Activated T-cell treated with anti-CD3 and anti-CD28 coated beads for 24 hours (primary cell): ENCODE data around the gene LRRC58.
"Not testable (repeated sequence)": the region's sequence is repeated elsewhere in the genome, so short reads cannot be mapped to it uniquely, and the experiment has no call there.

Source experiments
- DNase-seq: peaks from one replicate; pipeline ENCODE4 v3.0.0-alpha.2; 2020; ENCODE audit warnings: low read depth

LRRC58 gene

DNA sequence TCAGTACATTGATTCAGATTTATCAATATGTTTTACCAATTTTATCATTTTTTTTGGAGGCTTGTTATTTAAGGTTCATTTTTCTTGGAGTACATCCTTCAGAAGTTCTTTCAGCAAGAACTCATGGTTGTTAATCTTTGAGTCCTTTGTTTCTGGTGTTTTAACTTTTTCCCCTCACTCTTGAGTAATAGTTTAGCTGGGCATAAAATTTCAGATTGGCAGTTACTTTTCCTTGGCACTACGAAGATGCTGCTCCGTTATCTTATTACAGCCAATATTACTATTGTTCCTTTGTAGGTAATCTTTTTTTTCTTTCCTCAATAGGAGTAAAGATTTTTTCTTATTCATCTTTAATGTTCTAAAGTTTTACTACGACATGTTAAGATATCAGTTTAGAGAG, 9.8 kb downstream of the LRRC58 start:
- DNase-seq, result no peak

DNA sequence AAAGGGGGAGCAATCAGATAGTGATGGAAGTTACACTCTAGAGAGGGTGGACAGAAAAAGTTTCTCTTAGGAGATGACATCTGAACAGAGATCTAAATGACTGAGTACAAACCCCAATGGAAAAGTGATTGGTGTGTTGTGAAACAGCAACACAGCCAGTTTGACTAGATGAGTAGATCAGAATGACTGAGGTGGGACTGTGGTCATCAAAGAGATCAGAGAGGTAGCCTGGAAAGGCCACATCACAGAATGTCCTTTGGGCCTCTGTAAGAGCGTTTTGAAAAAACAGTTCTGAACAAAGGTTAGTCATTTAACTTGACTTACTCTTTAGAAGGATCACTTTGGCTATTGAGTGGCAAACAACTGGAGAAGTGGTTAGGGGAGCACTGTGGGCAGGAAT, 10.6 kb downstream of the LRRC58 start:
- no peak for DNase-seq

DNA sequence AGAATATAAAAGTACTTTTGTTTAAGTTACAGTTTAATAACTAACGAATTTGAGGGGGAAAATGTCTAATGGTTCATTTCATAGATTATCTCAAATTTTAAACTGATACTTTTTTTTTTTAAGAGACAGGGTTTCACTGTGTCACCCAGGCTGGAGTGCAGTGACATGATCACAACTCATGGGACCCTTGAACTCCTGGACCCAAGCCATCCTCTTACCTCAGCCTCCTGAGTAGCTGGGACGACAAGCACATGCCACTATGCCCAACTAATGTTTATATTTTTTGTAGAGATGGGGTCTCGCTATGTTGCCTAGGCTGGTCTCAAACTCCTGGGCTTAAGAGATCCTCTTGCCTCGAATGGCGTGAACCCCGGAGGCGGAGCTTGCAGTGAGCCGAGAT, 16.5 kb downstream of the LRRC58 start:
- no peak for DNase-seq

DNA sequence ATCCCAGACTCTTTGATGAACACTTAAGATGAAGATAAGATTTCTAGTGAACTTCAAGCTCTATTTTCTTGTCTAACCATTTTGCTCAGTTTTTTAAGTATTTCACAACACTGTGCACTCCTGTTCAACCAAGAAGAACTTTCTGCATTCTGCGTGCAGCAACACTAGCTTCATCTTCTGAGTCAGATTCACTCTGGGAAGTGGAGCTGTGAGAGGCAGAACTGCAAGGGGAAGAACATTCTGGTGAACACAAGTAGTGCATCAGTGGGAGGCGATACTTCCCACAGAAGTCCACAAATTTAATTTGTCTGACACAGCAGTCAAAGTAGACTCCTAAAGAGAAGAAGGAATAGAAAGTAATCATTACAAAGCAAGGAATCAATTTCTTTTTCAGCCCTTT, 18.1 kb downstream of the LRRC58 start:
- DNase-seq, result no peak

DNA sequence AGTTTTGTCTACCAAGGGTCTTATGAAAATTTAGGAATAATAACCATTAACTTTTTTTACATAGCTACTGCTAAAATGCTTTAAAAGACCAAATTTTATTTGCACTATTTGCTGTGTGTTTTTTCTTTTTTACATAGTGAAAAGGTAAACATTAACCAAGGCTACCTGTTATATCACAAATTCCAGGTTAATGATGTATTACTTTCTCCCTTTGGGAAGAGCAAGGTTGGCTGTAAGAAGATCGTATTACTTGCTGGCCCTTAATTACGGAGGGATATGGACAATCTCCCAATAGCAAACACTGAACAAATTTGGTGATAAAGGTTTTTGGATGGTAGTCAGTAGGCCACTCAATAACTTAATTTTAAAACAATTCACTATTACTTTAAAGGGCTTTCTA, 22.4 kb downstream of the LRRC58 start:
- DNase-seq, result no peak

DNA sequence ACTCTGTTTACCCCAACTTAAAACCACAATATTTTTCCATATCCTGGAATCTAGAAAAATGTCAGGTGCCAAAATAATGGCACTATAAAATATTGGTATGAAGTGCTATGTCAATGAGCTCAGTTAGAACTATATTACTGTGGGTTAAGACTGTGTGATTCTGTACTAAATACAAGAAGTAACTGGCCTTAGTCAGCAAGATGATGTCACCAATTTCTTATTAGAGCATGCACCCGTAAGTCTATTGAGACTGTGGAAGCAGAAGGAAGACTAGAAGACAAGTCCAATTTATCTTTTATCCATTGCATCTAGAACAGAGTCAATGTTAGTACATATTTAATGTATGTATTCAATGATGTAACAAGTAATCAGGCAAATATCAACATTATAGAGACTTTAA, 25.0 kb downstream of the LRRC58 start:
- DNase-seq, result no peak

DNA sequence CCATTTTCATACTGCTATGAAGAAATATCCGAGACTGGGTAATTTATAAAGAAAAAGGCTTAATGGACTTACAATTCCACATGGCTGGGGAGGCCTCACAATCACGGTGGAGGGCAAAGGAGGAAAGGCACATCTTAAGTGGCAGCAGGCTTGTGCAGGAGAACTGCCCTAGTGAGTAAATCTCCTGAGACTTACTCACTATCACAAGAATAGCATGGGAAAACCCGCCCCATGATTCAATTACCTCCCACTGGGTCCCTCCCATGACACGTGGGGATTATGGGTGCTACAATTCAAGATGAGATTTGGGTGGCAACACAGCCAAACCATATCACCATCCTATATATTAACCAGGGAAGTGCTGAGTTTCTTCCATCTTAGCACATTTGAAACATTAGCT, 25.4 kb downstream of the LRRC58 start:
- DNase-seq, result peak; percentile 6

DNA sequence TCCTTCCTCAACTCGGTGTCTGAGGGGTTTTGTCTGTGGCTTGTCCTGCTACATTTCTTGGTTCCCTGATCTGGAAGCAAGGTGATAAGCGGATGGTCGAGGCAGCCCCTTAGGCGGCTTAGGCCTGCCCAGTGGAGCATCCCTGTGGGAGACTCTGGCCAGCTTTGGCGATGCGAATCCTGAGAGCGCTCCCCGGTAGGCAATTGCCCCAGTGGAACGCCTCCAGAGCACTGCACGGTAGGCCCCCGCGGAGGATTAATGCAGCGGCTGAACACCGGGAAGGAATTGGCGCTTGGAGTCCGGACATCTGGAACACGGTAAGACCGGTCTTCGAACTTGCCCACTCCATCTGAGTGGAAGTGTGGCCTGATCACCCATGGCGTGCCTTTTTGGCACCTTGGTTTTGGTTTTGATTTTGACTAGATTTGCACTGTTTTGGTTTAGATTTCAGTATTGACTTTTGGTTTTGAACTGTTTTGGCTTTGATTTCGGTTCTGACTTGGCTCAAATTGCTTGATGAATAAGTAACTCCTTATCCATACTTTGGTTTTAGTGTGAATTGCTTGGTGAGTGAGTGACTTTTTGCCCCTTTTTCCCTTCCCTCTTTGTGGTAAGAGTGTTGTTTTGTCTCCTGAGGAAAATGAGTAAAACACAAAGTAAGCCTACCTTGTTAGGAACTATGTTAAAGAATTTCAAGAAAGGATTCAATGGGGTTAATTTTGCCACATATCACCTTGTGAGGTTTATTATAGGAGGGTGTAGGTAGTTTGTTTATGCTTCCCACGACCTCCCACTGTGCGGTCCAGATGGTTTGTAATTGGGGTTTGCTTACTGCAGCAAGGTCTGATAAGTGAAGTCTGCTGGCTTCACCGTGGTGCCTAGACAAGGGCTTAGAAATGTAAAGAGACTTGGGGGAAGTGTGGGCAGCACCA, 37.0 kb downstream of the LRRC58 start:
- no peak for DNase-seq

DNA sequence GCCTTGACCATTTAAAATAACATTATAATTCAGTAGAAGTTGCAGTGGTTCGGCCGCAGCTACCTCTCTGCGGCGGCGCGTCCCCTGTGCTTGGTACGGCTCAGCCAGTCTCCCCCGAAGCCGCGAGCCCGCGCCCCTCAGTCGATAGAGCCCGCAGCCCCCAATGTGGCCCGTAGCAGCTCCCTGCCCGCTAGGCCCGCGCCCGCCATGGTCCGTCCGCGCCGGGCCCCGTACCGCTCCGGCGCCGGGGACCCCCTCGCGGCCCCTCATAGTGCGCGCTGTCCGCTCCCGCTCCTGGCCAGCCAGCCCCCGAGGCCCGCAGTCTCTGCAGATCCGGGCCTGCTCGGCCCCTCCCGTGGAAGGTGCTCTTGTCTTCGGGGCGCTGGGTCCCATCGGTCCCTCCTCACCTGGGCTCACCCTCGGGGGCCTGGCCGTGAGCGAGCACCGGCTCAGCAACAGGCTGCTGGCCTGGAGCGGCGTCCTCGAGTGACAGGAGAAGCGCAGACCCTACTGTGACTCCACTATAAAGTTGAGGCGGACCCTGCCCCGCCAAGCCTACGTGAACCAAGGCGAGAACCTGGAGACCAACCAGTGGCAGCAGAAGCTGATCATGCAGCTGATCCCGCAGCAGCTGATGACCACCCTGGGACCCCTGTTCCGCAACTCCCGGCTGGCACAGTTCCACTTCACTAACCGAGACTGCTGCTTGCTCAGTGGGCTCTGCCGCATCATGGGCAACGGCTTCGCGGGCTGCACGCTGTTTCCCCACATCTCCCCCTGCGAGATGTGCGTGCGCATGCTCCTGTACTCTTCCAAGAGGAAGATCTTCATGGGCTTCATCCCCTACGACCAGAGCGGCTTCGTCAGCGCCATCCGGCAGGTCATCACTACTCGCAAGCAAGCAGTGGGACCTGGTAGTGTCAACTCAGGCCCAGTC, 42.4 kb downstream of the LRRC58 start:
- no peak for DNase-seq

DNA sequence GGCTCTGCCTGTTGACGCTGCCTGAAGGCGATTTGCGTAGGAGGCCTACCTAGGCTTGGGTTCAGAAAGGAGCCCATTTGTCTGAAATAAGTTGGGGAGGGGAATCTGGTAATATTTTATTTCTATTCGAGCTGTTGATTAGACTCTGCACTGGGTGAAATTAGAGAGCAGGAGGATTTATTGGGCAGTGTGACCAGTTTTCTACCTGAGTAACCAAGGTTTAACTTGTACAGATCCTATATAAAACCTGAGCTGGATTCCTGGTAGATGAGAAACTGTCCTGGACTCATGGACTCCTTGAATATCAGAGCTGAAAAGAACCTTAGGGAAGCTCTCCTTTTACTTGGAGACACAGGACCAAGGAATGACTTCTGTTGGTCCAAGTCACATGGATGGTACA, 44.5 kb downstream of the LRRC58 start:
- no peak for DNase-seq

DNA sequence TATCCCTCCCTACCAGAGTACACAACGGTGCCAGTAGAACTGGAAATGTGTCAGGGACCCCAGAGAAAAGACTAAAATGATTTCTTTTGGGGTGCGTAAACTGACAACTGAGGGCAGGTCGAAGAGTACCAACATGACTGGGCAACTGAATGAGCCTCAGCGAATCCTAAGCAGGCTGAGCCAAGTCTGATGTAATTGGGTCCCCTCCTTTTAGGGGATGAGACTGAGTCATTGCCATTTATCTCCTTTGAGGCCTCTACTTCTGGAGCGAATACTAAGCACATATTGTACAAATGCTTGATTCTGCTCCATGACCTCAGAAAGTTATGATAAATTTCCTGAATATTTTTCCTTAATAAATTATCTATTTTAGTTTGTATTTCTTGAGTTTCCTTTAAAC, 46.8 kb downstream of the LRRC58 start:
- no peak for DNase-seq

DNA sequence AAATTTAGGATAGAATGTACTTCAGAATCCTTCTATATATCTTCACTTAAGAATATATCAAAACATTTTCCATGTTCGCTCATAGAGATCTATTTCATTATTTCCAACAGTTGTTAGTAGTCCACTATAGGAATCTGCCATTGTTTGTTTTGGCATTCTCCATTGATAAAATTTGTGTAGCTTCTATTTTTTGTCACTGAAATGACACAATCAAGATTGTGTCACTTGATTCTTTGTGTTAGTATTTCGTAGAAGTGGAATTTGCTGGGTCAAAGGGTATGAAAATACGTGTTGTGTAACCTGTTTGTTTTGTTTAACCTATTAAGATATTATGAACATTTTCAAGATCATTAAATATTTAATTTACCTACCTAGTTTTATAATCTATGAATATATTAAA, 48.2 kb downstream of the LRRC58 start:
- DNase-seq, result no peak

DNA sequence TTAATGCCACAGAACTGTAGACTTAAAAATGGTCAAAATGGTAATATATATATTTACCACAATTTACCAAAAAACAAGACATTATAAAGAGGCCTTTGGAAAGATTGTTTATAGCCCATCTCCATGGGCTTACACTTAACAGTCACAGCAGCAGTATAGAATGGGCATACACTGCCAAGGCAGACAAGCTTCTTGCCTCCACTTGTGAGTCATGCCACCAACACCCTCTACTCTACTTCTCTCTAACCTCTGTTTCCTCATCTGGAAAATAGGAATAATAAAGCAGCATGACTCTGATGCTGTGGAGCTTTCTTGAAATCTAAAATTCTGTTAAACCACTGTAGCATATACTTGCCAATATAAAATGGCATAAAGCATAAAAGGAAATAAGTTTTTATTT, 49.8 kb downstream of the LRRC58 start:
- DNase-seq, result no peak

DNA sequence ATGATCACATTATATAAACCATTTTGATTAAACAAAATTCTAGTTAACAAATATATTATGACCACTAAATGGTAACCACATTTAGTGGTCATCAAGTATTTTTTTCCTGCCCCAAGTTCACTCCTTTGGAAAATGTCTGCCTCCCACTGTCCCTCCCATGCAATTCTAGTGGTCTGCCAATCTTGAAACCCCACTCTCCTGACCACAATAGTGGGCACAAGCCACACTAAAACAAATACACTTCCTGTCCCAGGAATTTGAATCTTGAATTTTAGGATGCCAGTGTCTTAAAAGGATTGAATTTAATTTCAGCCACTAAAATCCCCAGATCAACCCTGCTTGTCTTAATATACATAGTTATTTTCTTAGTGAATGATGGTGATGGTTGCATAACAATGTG, 50.2 kb downstream of the LRRC58 start:
- DNase-seq, result no peak

DNA sequence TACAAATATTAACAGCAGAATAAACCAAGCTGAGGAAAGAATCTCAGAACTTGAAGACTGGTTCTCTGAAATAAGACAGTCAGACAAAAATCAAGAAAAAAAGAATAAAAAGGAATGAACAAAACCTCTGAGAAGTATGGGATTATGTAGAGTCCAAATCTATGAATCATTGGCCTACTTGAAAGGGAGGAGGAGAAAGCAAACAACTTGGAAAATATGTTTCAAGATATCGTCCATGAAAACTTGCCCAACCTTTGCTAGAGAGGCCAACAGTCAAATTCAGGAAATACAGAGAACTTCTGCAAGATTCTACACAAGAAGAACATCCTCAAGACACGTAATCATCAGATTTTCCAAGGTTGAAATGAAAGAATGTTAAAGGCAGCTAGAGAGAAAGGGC, 57.6 kb downstream of the LRRC58 start:
- not testable (repeated sequence) for DNase-seq

DNA sequence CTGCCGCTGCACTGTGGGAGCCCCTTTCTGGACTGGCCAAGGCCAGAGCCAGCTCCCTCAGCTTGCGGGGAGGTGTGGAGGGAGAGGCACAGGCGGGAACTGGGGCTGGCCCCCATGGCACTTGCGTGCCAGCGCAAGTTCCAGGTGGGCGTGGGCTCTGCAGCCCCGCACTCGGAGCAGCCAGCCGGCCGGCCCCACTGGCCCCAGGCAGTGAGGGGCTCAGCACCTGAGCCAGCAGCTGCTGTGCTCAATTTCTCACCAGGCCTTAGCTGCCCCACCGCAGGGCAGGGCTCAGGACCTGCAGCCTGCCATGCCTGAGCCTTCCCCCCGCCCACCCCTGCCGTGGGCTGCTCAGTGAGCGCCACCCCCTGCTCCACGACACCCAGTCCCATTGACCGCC, 59.5 kb downstream of the LRRC58 start:
- DNase-seq, result no peak

DNA sequence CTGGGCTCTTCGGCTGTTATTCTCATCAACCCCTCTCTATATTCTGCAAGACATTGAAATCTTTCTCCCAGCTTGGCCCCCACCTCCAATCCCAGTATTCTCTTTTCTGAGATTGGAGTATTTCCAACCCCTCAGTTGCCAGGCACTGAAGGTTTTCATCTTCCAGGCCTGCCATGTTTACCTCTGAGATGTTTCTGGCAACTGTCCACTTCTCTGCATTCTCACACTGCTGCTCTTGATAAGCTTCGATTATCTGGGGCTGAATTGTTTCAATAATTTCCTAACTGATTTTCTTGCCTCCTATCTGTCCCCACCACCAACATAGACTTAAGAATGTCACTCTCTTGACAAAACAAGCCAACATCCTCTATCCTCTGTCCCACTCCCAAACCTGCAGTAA, 62.7 kb downstream of the LRRC58 start:
- no peak for DNase-seq

DNA sequence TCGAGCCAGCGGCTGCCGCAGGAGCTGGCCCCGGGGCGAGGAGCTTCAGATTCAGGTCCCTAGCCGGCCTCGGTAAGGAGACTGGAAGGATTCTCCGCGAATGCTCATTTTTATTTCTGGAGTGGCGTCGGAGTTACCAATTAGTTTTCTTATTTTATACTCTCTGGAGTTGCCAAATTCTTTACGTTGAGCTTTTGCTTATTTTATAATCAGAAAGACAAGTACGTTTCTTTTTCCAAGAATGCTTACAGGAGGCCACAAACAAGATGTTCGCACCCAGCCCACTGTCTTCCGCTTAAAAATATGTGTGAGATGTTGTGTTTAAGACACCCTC, 63.7 kb downstream of the LRRC58 start:
- DNase-seq, result no peak

DNA sequence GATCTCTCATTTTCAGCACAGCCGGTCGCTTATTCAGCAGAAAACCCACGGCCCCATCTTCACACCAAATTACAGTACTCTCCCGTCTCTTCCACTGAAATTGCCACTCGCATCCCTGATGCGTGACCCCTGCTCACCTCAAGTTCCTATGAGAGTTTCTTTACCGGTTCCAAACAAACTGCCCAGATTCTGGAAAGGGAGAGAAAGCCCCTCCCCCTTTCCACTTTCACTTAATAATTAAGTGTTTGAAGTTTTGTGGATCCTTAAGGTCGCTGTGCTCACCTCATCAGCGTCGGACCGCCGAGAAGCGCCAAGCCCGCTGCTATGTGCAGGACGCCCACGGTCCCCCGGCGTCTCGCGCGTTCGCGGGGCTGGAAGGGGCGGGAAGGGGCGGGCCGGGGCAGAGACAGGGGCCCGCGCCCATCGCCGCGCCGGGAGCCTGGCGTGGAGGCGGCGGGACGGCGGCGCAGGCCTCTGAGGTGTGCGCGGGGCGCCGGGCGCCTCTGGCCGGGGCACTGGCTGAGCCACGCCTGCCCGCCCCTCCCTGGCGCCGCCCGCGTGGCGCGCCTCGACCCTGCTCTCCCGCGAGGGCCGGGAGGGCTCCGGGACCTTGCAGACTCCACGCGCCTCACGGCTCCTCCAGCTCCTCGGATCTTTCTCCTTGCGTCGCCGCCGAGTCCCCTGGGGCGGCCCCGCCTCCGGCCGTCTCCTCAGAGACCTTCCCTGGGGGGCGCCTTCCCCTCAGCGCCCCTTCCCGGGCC, 64.2 kb downstream of the LRRC58 start, which contains the start of gene GPR156:
Gene GPR156, minus strand, starts transcription at position 476 of the 761 bp plus-strand sequence. CDS start 41,124 bp downstream, outside the sequence.
- DNase-seq, result no peak

DNA sequence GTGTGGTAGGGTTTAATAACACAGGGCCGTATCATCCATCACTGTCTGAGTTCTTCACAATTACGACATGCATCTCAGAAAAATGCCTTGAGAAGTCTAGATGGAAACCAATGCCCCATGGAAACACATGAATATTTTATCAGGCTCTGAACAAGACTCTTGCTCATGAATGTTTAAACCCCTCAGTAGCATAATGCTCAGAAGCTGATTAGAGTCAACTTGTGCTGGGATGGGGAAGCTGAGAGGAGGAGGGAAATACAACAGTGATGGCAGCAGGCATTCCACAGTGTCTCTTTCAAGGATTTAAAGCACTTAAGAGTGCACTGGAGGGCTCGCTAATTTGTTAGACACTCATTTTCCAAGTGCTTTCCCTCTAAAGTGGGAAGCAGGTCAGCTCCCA, 67.9 kb downstream of the LRRC58 start:
- no peak for DNase-seq

DNA sequence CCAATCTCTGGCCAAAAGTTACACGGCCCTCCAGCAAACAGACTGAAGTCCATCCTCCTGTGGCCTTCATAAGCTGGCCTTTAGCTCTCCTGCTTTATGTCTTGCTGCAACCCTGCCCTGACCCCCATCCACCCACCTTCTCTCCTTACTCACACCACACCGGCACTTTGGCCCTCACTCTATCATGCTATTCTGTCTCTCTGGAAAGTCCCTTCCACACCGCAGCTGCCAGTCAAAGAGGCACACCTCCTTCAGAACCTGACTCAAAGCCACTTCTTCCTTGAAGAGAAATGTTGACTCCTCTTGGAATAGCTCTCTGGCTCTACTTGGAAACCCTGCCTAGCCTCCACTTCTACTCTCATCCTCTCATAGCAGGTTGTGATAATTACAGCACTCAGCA, 68.6 kb downstream of the LRRC58 start:
- no peak for DNase-seq

DNA sequence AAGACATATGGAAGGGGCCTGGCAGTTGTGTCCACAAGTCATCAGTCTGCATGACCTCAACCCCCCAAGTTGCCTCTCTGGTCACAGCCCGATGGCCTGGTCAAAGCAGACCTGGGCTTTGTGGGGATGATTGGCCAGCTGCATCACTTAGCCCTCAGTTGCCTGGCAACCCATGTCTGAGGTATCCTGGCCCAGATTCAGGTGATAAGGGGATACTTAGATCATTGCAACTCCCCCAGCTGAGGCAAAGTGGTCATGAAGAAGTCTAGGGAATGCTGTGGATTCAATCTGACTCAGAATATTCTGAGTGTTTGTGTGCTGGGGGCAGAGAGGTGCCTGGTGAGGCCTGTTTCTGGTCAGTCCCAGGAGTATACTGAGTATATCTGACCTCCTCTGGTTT, 69.1 kb downstream of the LRRC58 start:
- DNase-seq, result no peak
